ENCODE results near the gene BCAS3.

DNA sequence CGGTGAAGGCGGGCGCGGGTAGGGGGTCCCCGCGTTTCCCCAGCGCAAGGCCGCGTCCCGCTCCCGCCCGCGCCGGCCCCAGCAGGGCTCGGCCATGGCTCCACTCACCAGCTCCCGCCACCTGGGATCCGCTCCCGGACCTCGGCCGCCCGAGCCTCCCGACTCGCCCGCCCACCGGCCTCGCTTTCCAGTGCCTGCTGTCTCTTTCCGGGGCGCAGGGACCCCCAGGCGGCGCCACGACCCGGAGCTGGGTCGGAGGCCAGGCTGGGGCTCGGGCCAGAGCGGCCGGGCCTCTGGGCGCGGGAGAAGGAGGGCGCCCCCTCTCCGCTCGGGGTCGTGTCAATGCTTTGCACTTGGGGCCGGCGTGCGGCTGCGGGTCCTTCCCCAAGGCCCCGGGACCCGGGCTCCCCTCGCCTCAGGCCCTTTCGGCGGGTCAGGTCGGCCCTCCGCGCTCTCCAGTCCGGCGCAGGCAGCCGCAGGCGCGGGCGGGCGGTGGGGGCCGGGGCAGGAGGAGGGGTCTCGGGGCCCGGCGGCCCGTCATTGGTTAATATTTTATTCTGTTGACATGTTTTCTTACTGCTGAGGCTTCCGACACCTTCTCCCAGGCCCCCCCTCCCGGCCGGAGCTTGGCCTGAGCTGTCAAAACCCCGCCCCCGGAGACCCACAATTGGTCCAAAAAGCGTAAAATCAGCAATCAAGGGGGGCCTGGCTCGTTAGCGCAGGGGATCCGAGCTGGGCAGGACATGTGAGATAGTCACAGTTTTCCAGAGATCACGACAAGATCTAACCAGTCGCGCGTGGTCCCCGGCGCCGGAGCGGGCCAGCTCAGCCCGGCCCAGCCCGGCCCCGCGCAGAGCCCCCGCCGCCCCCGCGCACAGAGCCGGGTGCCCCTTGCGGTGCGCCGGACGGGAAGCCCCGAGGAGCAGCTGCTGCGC, 721.7 kb downstream of the BCAS3 start, which contains the start of gene TBX2:
- TF ChIP-seq POLR2A (IDR thresholded peaks at IDR 0.05; ENCODE audit: low read depth, low read length) (no peak), POLR2AphosphoS5 (IDR thresholded peaks at IDR 0.05; ENCODE audit: low read depth, low read length) (no peak), TAF1 (IDR thresholded peaks at IDR 0.05; ENCODE audit: borderline replicate concordance, low read depth, low read length) (no peak)
